Stimulated activated CD4-positive, alpha-beta T cell treated with anti-CD3 and anti-CD28 coated beads, Interleukin-1b, Interleukin-23, amount 100 ng/mL, for 24 hours (primary cell): Measurements from ENCODE around the gene NKD2.

Experiments
- DNase-seq, 4 experiments: peaks; one replicate each; pipeline ENCODE4 v3.0.0-alpha.2; 2020; ENCODE audit warnings: low read depth in 4 of 4, low spot score in 1 of 4

The NKD2 gene

DNA sequence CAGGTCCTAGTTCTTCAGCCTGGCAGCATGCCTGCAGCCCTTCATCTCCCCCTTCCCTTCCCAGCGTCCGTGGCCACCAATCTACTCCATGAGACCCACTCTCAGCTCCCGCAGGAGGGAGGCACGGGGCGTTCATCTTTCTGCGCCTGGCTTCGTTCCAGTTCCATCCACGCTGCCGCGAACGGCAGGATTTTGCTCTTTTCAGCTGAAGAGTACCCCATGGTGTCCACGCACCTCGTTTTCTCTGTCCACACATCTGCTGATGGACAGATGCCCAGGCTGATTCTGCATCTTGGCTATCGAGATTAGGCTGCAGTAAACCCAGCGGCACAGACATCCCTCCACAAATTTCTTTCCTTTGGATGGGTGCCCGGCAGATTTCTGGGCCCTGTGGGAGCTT lies 30.5 kb upstream of the NKD2 start:
- DNase-seq: no peak

- no peak for DNase-seq
These were observed 29.9 kb upstream of the NKD2 start for GRCh38 chr5:978693-979092.

GRCh38 chr5:979100-979817 lies 29.3 kb upstream of the NKD2 start:
- no peak for DNase-seq

DNA sequence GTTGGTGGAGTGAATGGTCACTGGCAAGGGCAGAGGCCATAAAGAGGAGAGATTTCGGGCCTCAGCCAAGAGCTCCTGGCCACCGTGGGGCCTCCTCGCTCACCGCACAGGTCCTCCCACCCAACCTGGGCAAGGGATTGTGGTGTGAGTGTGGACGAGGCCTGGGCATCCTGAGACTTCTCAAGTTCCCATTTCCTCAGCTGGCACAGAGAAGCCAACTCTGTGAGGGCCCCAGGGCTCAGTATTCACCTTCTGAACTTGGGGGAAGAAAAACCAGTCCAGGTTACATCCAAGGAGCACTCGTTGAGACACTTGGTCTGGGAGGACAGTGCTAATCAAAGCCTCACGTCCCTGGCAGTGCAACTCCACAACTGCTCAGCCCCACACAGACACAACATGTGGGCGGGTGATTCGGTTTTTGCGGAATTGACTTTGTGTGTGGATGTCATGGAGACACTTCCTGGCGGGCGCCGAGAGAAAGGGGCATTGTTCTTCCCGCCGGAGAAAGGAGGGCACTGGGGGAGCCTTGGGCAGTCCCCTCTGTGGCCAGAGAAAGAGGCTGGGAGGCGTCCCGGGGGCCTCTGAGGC lies 28.5 kb upstream of the NKD2 start:
- no peak for DNase-seq

GRCh38 chr5:980966-981365 lies 27.6 kb upstream of the NKD2 start:
- DNase-seq: no peak

DNA sequence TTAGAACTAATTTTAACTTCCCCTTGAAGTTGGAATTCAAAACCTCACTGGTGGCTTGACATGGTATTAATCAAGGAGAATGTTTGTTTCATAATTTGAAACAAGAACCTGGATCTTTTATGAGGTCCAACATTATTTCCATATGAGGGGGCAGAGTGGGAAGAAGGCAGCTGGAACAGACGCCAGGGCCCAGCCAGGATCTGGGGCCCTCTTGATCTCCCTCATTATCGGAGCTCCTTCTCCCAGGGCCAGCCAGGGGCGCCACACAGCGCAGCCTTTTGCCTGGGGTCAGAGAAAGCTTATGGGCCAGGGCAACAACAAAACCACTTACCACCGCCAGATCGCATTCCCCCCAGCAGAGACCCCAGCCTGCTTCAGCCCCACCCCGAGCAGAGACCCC lies 27.1 kb upstream of the NKD2 start:
- DNase-seq: no peak

DNA sequence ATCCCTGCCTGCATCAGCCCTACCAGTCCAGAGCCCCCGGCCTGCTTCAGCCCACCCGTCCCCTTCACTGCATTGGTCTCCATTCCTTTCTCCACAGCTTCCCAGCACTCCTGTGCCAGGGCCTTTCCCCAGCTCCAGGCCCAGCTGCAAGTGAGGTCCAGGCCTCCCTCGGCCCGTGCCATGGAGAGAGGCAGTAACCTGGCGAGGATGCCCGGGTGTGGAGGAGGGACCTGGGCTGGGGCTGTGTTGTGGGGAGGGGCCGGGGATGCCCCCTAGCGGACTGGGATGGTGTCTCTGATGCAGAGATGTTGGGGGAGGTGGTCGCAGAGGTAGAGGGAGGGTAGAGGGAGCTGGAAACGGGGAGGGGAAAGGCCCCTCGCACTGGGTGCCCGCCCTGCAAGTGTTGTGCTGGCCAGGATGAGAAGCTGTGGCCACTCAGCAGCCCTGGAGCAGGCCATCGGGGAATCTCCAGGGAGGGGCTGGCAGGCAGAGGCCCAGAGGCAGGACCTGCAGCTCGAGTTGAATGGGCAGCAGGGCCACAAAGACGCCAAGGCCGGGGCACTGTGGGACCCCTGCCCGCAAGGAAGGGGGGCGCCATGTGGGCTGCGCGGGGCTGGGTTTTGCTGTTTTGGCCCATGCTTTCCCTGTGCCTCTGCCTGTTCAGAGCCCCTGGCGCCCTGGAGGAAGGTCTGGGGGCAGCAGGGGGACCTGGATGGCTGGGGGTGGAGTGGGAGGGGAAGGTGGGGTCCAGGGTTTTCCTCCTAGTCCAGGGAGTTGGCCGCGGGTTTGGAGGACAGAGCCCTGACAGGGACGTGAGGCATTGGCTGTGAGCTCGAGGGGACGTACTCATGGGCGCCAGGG lies 26.0 kb upstream of the NKD2 start:
- DNase-seq: no peak

DNA sequence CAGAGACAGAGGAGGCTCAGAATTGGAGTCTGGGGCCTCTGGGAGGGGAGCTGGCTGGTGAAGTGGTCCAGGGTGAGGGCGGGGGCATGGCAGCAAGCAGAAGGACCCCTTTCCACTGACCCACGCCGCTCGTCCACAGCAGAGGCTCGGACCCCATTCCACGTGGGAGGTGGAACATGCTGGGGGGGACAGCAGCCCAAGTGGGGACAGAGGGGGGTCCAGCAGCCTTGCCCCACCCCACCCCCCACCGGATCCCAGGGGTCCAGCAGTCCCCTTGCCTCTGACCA lies 25.4 kb upstream of the NKD2 start:
- no peak for DNase-seq

GRCh38 chr5:983568-983967 lies 25.0 kb upstream of the NKD2 start:
- DNase-seq: no peak

- DNase-seq: no peak
These were observed 23.8 kb upstream of the NKD2 start for GRCh38 chr5:984774-985173.

DNA sequence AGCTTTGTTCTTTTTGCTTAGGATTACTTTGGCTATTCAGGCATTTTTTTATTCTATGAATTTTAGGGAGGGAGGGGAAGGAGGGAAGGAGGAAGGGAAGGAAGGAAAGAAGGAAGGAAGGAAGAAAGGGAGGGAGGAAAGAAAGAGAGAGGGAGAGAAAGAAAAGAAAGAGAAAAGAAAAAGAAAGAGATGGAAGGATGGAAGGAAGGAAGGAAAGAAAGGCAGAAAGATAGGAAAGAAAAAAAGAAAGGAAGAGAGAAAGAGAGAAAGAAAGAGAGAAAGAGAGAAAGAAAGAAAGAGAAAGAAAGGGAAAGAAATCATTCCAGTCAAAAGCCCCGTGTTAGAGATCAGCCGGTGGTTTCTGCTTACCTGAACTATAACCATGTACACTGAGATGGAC lies 20.8 kb upstream of the NKD2 start:
- DNase-seq: no peak

DNA sequence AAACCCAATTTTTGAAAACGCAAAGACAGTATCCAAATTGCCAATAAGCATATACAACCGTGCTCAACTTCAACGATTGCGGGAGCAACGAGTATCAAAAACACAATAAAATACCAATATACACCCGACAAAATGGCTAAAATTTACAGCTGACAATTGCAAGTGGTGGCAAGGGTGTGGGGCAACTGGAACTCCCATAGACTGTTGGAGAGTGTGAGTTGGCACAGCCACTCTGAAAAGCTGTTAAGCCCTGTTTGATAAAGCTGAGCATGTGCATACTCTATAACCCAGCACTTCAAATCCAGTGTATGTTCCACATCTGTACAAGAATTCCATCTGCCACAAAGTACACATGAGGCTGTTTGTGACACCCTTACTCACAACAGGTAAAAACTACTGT lies 20.3 kb upstream of the NKD2 start:
- no peak for DNase-seq

DNA sequence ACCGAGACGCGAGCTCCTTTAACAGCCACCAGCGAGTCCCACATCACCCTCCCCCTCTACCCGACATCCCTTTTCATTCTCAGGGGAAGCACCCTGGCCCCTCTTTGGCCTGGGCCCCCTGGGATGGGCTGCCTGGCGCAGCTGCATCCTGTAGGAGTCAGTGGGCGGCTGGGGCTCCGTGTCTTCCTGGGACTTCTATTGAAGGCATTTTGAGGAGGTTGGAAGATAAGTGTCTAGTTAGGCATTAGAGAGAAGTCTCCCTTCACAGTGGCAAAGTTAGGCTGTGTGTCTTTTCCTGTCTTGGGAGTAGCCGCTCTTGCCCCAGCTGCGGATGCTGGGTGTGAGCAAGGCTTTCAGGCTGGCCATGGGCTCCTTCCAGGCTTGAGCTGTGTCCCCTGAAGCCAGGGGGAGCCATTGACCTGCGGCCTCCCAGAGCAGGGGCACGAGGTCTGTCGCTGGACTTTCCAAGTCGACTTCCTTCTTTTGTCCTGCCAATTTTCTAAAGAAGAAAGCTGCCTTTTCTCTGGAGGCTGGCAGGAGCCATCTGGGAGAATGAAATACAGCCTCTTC lies 18.6 kb upstream of the NKD2 start:
- DNase-seq: no peak

- DNase-seq: no peak
These were observed 16.9 kb upstream of the NKD2 start for GRCh38 chr5:991472-992267.

GRCh38 chr5:994272-994607 lies 14.4 kb upstream of the NKD2 start:
- DNase-seq: no peak

DNA sequence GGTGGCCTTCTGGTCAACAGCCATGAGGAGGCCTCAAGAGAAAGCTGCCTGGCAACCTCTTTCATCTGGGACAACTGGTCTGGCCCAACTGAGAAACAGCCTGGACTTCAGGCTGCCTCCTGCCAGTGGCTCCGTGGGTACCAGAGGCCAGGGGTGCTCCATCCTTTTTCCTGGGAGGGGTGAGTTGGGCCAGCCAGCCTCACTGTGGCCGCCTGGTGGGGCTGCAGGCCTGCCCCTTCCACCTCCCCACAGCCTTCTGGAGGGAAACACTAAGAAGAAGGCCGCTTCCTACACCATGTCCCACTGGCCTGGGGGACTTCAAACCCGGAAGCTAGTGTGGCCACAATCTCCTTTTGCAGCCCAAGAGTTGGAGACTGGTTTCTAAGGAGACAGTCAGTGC lies 13.8 kb upstream of the NKD2 start:
- DNase-seq: no peak

- DNase-seq: no peak
These were observed 13.3 kb upstream of the NKD2 start for GRCh38 chr5:995318-995717.

DNA sequence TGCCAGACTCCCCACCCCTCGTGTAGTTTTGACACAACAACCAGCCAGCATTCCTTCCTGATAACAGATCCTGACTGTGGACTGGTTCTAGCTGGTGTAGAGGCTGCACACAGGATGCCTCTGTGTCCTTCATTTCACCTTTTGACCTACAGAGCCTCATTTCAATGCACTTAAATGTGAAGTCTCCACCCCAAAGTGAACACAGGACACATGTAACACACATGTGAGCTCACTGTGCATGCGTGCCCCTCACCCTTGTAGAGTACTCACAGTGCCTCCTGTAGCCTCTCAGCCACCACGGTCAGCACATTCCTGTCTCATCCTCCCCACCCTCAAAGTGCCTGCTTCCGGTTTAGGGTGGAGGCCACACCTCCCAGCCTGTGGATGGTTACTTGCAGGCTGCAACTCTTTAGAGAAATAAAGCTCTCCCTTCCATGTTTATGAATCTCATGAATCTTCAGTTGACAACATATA lies 11.6 kb upstream of the NKD2 start:
- no peak for DNase-seq

GRCh38 chr5:997711-998110 lies 10.9 kb upstream of the NKD2 start:
- no peak for DNase-seq

- no peak for DNase-seq
These were observed 10.2 kb upstream of the NKD2 start for GRCh38 chr5:998246-999031.
